Mesenchymal stem cell (in vitro differentiated cells and primary cell): ENCODE results near the gene ETS1.
A peak's percentile ranks its signal among the peaks of the same experiment; 100 is the strongest.

Experiments used
- DNase-seq: peaks from one replicate; pipeline ENCODE4 v3.0.0-alpha.2; 2013
- H2AFZ ChIP-seq: one replicate; pipeline ENCODE4 v1.6.1; 2013; ENCODE audit warnings: low read depth, mild to moderate bottlenecking, control low read depth, inconsistent platforms, low read length, moderate library complexity
- H2AK5ac ChIP-seq: 2 replicates; pipeline ENCODE4 v1.6.1; 2013; ENCODE audit warnings: low read length, moderate library complexity, mild to moderate bottlenecking, inconsistent platforms; ENCODE audit not compliant: severe bottlenecking
- H2BK120ac ChIP-seq: one replicate; pipeline ENCODE4 v1.6.1; 2013; ENCODE audit warnings: low read depth, mild to moderate bottlenecking, inconsistent platforms, low read length, moderate library complexity
- H2BK12ac ChIP-seq, 2 experiments: one replicate each; pipeline ENCODE4 v1.6.1; 2013; ENCODE audit warnings: inconsistent platforms in 2 of 2, low read length in 2 of 2, mild to moderate bottlenecking in 2 of 2, moderate library complexity in 2 of 2, control low read depth in 1 of 2
- H2BK15ac ChIP-seq: one replicate; pipeline ENCODE4 v1.6.1; 2013; ENCODE audit warnings: mild to moderate bottlenecking, low read depth, inconsistent platforms; ENCODE audit not compliant: poor library complexity, severe bottlenecking
- H2BK5ac ChIP-seq: 2 replicates; pipeline ENCODE4 v1.6.1; 2013; ENCODE audit warnings: low read depth, mild to moderate bottlenecking, low read length, control low read depth, inconsistent platforms; ENCODE audit not compliant: poor library complexity, severe bottlenecking
- H3K14ac ChIP-seq, 2 experiments: one replicate each; pipeline ENCODE4 v1.6.1; 2013; ENCODE audit warnings: inconsistent platforms in 2 of 2, low read length in 2 of 2, control low read depth in 1 of 2, mild to moderate bottlenecking in 1 of 2, moderate library complexity in 1 of 2
- H3K18ac ChIP-seq, 2 experiments: one replicate each; pipeline ENCODE4 v1.6.1; 2013; ENCODE audit warnings: inconsistent platforms in 2 of 2, low read length in 2 of 2, control low read depth in 1 of 2, low read depth in 1 of 2, mild to moderate bottlenecking in 1 of 2
- H3K23ac ChIP-seq, 2 experiments: one replicate each; pipeline ENCODE4 v1.6.1; 2013; ENCODE audit warnings: inconsistent platforms in 2 of 2, low read length in 2 of 2, mild to moderate bottlenecking in 2 of 2, moderate library complexity in 2 of 2, control low read depth in 1 of 2
- H3K27ac ChIP-seq: 2 replicates; pipeline ENCODE4 v1.5.1; 2013; ENCODE audit warnings: mild to moderate bottlenecking, moderate library complexity, low read length, control low read depth, inconsistent platforms; ENCODE audit not compliant: poor library complexity, severe bottlenecking
- H3K27me3 ChIP-seq, 2 experiments: 2 replicates each; pipeline versions ENCODE4 v1.6.1 to v1.7.0; 2013; ENCODE audit warnings: low read length in 2 of 2, mild to moderate bottlenecking in 2 of 2, moderate library complexity in 2 of 2, control low read depth in 1 of 2, inconsistent platforms in 1 of 2; ENCODE audit not compliant: control insufficient read depth in 1 of 2, insufficient read depth in 1 of 2
- H3K36me3 ChIP-seq, 2 experiments: 2 replicates each; pipeline versions ENCODE4 v1.6.1 to v1.7.0; 2013; ENCODE audit warnings: low read length in 2 of 2, control low read depth in 1 of 2, inconsistent platforms in 1 of 2, low read depth in 1 of 2, mild to moderate bottlenecking in 1 of 2; ENCODE audit not compliant: insufficient read depth in 2 of 2, control insufficient read depth in 1 of 2
- H3K4ac ChIP-seq, 2 experiments: one replicate each; pipeline ENCODE4 v1.6.1; 2013; ENCODE audit warnings: inconsistent platforms in 2 of 2, low read length in 2 of 2, mild to moderate bottlenecking in 2 of 2, moderate library complexity in 2 of 2, control low read depth in 1 of 2, low read depth in 1 of 2
- H3K4me1 ChIP-seq: 2 replicates; pipeline ENCODE4 v1.6.1; 2013; ENCODE audit warnings: low read depth, low read length, control low read depth; ENCODE audit not compliant: control insufficient read depth, insufficient read depth
- H3K4me2 ChIP-seq: 2 replicates; pipeline ENCODE4 v1.6.1; 2013; ENCODE audit warnings: low read length, mild to moderate bottlenecking, inconsistent platforms; ENCODE audit not compliant: poor library complexity, severe bottlenecking
- H3K4me3 ChIP-seq, 2 experiments: 2 replicates each; pipeline versions ENCODE4 v1.5.1 to v1.7.0; 2013; ENCODE audit warnings: low read length in 2 of 2, mild to moderate bottlenecking in 2 of 2, control low read depth in 1 of 2, low read depth in 1 of 2; ENCODE audit not compliant: insufficient read depth in 1 of 2
- H3K79me1 ChIP-seq: replicated peaks from 2 replicates; pipeline ENCODE4 v1.6.1; 2013; ENCODE audit warnings: mild to moderate bottlenecking, control low read depth, low read length, inconsistent platforms; ENCODE audit not compliant: poor library complexity, severe bottlenecking
- H3K9ac ChIP-seq: 2 replicates; pipeline ENCODE4 v1.7.0; 2013; ENCODE audit warnings: mild to moderate bottlenecking, low read length, moderate library complexity
- H3K9me3 ChIP-seq: 2 replicates; pipeline ENCODE4 v1.7.0; 2013; ENCODE audit warnings: mild to moderate bottlenecking, low read length; ENCODE audit not compliant: control insufficient read depth
- H4K8ac ChIP-seq: one replicate; pipeline ENCODE4 v1.6.1; 2013; ENCODE audit warnings: inconsistent platforms, mild to moderate bottlenecking, low read length, moderate library complexity
- H4K91ac ChIP-seq: one replicate; pipeline ENCODE4 v1.6.1; 2013; ENCODE audit warnings: mild to moderate bottlenecking, low read length, inconsistent platforms
- WGBS: methylation state at CpG from one replicate; pipeline ENCODE4 v1.1.7; 2013; ENCODE audit warnings: mixed read lengths; 5-methylcytosine and 5-hydroxymethylcytosine counted together

Gene ETS1

DNA sequence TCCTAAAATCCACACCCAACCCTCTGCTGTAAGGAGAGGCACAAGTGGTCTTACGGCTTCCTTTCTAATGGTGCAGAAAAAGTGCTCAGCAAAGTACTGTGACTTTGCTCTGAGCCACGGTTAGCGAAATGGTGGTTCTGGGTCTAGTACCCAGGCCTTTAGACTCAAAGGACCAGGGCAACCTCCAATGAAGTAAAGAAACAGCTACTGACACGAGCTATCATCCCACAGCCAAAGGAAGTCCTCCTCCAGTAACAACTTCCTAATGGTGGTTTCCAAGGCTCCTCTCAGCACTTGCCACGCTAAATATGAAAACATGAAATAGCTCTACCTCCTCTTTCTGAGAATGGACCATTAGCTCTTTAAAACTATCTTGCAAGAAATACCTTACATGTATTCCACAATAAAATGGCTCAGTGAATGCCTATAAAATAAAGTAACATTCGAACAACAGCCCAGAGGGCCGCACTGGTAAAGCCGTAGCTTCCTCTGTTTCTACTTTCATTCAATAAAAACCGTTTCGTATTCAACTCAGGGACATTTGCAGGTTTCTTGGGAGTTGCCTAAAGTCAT lies 122.4 kb downstream of the ETS1 start:
- H3K79me1 ChIP-seq: peaks cover 28% of the 10 kb centered on the region
- H3K4me3 ChIP-seq: no peak overlapping the region
- H3K36me3 ChIP-seq: peaks cover 25 to 80% of the 10 kb centered on the region in 2 experiments
- peak overlapping the region; percentile 14 to 22 for H2BK12ac ChIP-seq
- H3K23ac ChIP-seq: no peak overlapping the region
- H2BK15ac ChIP-seq: no peak overlapping the region
- no peak overlapping the region for H3K4me2 ChIP-seq
- H2AK5ac ChIP-seq: no peak overlapping the region
- no peak overlapping the region for H4K91ac ChIP-seq
- H2BK120ac ChIP-seq: no peak overlapping the region
- no peak for DNase-seq
- peak overlapping the region in 1 of 2 experiments; percentile 45 for H3K18ac ChIP-seq
- H3K27ac ChIP-seq: no peak overlapping the region
- peak overlapping the region in 1 of 2 experiments; percentile 6 for H3K4ac ChIP-seq
- no peaks in the 10 kb centered on the region for H3K9me3 ChIP-seq
- 95% methylated on average over 10 of the region's 10 CpGs for WGBS
- H3K9ac ChIP-seq: no peak overlapping the region
- H3K4me1 ChIP-seq: peaks cover 19% of the 10 kb centered on the region
- H3K14ac ChIP-seq: no peak overlapping the region
- no peak overlapping the region for H2AFZ ChIP-seq
- H2BK5ac ChIP-seq: no peak overlapping the region
- peak overlapping the region; percentile 12 for H4K8ac ChIP-seq
- no peaks in the 10 kb centered on the region for H3K27me3 ChIP-seq

GRCh38 chr11:128463979-128464378 lies 123.4 kb downstream of the ETS1 start:
- Histone ChIP-seq H2BK15ac (no peak overlapping the region), H3K79me1 (peaks cover 30% of the 10 kb centered on the region), H3K36me3 (peaks cover 22 to 79% of the 10 kb centered on the region in 2 experiments), H3K18ac (no peak overlapping the region), H3K9ac (peak overlapping the region; percentile 69), H3K23ac (no peak overlapping the region), H2BK5ac (no peak overlapping the region), H3K27ac (peak overlapping the region; percentile 61), H2AK5ac (no peak overlapping the region), H3K27me3 (no peaks in the 10 kb centered on the region), H4K8ac (no peak overlapping the region), H2BK120ac (no peak overlapping the region), H3K4me2 (no peak overlapping the region), H2BK12ac (no peak overlapping the region), H4K91ac (no peak overlapping the region), H3K4ac (no peak overlapping the region), H2AFZ (no peak overlapping the region), H3K4me3 (no peak overlapping the region), H3K14ac (no peak overlapping the region), H3K9me3 (no peaks in the 10 kb centered on the region), H3K4me1 (peaks cover 18% of the 10 kb centered on the region)
- DNase-seq: no peak
- 80% methylated on average over 3 of the region's 3 CpGs for WGBS

DNA sequence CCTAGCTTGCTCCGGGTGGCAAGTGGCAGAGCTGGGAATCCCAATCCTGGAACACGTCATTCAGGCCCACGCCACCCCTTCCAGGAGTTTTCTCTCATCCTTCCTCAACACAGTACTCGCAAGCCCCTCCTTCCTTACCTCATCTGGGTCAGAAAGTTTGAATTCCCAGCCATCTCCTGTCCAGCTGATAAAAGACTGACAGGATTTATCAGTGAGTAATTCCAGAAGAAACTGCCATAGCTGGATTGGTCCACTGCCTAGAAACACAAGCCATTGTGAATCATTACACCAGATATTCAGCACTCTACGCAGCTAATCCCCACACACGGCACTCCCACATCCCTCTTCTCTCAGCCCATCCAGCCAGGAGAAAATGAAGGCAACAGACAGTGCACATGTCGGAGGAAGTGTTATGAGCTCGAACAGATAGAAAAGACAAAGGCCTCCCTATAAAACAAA lies 124.0 kb downstream of the ETS1 start:
- peaks cover 30% of the 10 kb centered on the region for H3K79me1 ChIP-seq
- H2BK15ac ChIP-seq: no peak overlapping the region
- WGBS: 74% methylated on average over 8 of the region's 8 CpGs
- H3K9ac ChIP-seq: peak overlapping the region; percentile 69
- peak overlapping the region in 1 of 2 experiments; percentile 27 for H3K4me3 ChIP-seq
- H3K36me3 ChIP-seq: peaks cover 22 to 76% of the 10 kb centered on the region in 2 experiments
- no peaks in the 10 kb centered on the region for H3K9me3 ChIP-seq
- no peak overlapping the region for H2BK5ac ChIP-seq
- no peak overlapping the region for H2BK120ac ChIP-seq
- H3K27ac ChIP-seq: peak overlapping the region; percentile 61
- no peak overlapping the region for H4K91ac ChIP-seq
- H4K8ac ChIP-seq: no peak overlapping the region
- peak overlapping the region; percentile 12 for H3K4me2 ChIP-seq
- H2AK5ac ChIP-seq: no peak overlapping the region
- peaks cover 16% of the 10 kb centered on the region for H3K4me1 ChIP-seq
- no peak overlapping the region for H3K18ac ChIP-seq
- H3K27me3 ChIP-seq: no peaks in the 10 kb centered on the region
- H2BK12ac ChIP-seq: peak overlapping the region in 1 of 2 experiments; percentile 42
- H3K14ac ChIP-seq: no peak overlapping the region
- H2AFZ ChIP-seq: no peak overlapping the region
- peak overlapping the region in 1 of 2 experiments; percentile 36 for H3K4ac ChIP-seq
- DNase-seq: peak; percentile 76
- H3K23ac ChIP-seq: no peak overlapping the region

GRCh38 chr11:128462922-128463321 lies 124.4 kb downstream of the ETS1 start:
- no peak overlapping the region for H2BK120ac ChIP-seq
- H3K4ac ChIP-seq: no peak overlapping the region
- peaks cover 13% of the 10 kb centered on the region for H3K4me1 ChIP-seq
- H3K4me3 ChIP-seq: peak overlapping the region in 1 of 2 experiments; percentile 27
- no peak overlapping the region for H2AK5ac ChIP-seq
- H3K36me3 ChIP-seq: peaks cover 22 to 78% of the 10 kb centered on the region in 2 experiments
- H2BK12ac ChIP-seq: no peak overlapping the region
- no peak overlapping the region for H2BK15ac ChIP-seq
- no peak overlapping the region for H3K4me2 ChIP-seq
- H4K8ac ChIP-seq: no peak overlapping the region
- peaks cover 30% of the 10 kb centered on the region for H3K79me1 ChIP-seq
- 78% methylated on average over 4 of the region's 4 CpGs for WGBS
- H3K18ac ChIP-seq: no peak overlapping the region
- no peaks in the 10 kb centered on the region for H3K27me3 ChIP-seq
- no peak overlapping the region for H4K91ac ChIP-seq
- DNase-seq: no peak
- H3K14ac ChIP-seq: no peak overlapping the region
- peak overlapping the region; percentile 38 for H3K27ac ChIP-seq
- H2AFZ ChIP-seq: no peak overlapping the region
- peak overlapping the region; percentile 69 for H3K9ac ChIP-seq
- H3K9me3 ChIP-seq: no peaks in the 10 kb centered on the region
- no peak overlapping the region for H2BK5ac ChIP-seq
- H3K23ac ChIP-seq: no peak overlapping the region
